Neuronal stem cell (in vitro differentiated cells): ENCODE measurements around the gene NKX2-1.

Experiments
- DNase-seq: peaks from one replicate; pipeline ENCODE4 v3.0.0-alpha.2; 2013; ENCODE audit warnings: low spot score
- H2AFZ ChIP-seq: one replicate; pipeline ENCODE4 v1.6.1; 2013; ENCODE audit warnings: mild to moderate bottlenecking, low read length, inconsistent platforms
- H2AK5ac ChIP-seq: 2 replicates; pipeline ENCODE4 v1.6.1; 2013; ENCODE audit warnings: low read depth, mild to moderate bottlenecking, inconsistent platforms, low read length, moderate library complexity, mixed read lengths
- H2BK120ac ChIP-seq: 2 replicates; pipeline ENCODE4 v1.6.1; 2013; ENCODE audit warnings: low read depth, mild to moderate bottlenecking, inconsistent platforms, low read length, moderate library complexity, mixed read lengths
- H2BK12ac ChIP-seq: one replicate; pipeline ENCODE4 v1.6.1; 2013; ENCODE audit warnings: low read length, inconsistent platforms
- H2BK15ac ChIP-seq: 2 replicates; pipeline ENCODE4 v1.6.1; 2013; ENCODE audit warnings: mild to moderate bottlenecking, low read length, inconsistent platforms, mixed read lengths
- H2BK5ac ChIP-seq: one replicate; pipeline ENCODE4 v1.6.1; 2013; ENCODE audit warnings: inconsistent platforms, mild to moderate bottlenecking, low read length, moderate library complexity
- H3K14ac ChIP-seq: one replicate; pipeline ENCODE4 v1.6.1; 2013; ENCODE audit warnings: low read length, inconsistent platforms
- H3K18ac ChIP-seq: 2 replicates; pipeline ENCODE4 v1.6.1; 2013; ENCODE audit warnings: low read length, inconsistent platforms
- H3K23ac ChIP-seq: 2 replicates; pipeline ENCODE4 v1.6.1; 2013; ENCODE audit warnings: low read depth, mild to moderate bottlenecking, mixed read lengths, low read length, inconsistent platforms; ENCODE audit not compliant: poor library complexity
- H3K27ac ChIP-seq: replicated peaks from 3 replicates; pipeline ENCODE4 v1.5.1; 2013; ENCODE audit warnings: low read length, inconsistent platforms
- H3K27me3 ChIP-seq, 3 experiments: 2 replicates each; pipeline ENCODE4 v1.6.1; 2013; ENCODE audit warnings: low read length in 3 of 3, mild to moderate bottlenecking in 2 of 3, inconsistent platforms in 1 of 3, low read depth in 1 of 3, mixed read lengths in 1 of 3, moderate library complexity in 1 of 3; ENCODE audit not compliant: control insufficient read depth in 3 of 3, insufficient read depth in 3 of 3
- H3K36me3 ChIP-seq, 2 donors: replicated peaks in 1 of 2; 2 replicates each; pipeline ENCODE4 v1.6.1; 2013; ENCODE audit warnings: low read length in 2 of 2; ENCODE audit not compliant: control insufficient read depth in 2 of 2, insufficient read depth in 2 of 2
- H3K4ac ChIP-seq: 2 replicates; pipeline ENCODE4 v1.6.1; 2013; ENCODE audit warnings: inconsistent platforms, mild to moderate bottlenecking, low read length, moderate library complexity
- H3K4me1 ChIP-seq, 2 donors: 1 replicate in 1 of 2; 2 replicates in 1 of 2; pipeline ENCODE4 v1.6.1; 2013; ENCODE audit warnings: low read length in 2 of 2, low read depth in 1 of 2; ENCODE audit not compliant: control insufficient read depth in 2 of 2, insufficient read depth in 1 of 2
- H3K4me2 ChIP-seq: one replicate; pipeline ENCODE4 v1.6.1; 2013; ENCODE audit warnings: mild to moderate bottlenecking, low read length, inconsistent platforms; ENCODE audit not compliant: insufficient read depth, poor library complexity, severe bottlenecking
- H3K4me3 ChIP-seq, 2 donors: 2 replicates each; pipeline ENCODE4 v1.5.1; 2013; ENCODE audit warnings: low read length in 2 of 2, mild to moderate bottlenecking in 2 of 2, inconsistent platforms in 1 of 2, moderate library complexity in 1 of 2
- H3K79me1 ChIP-seq: one replicate; pipeline ENCODE4 v1.6.1; 2013; ENCODE audit warnings: low read depth, mild to moderate bottlenecking, inconsistent platforms, low read length, moderate library complexity
- H3K9ac ChIP-seq: one replicate; pipeline ENCODE4 v1.6.1; 2013; ENCODE audit warnings: mild to moderate bottlenecking, low read depth, low read length, inconsistent platforms; ENCODE audit not compliant: poor library complexity
- H3K9me3 ChIP-seq, 2 donors: replicated peaks in 1 of 2; 2 replicates each; pipeline versions ENCODE3 to v1.6.1; 2013; ENCODE audit warnings: low read length in 2 of 2, mild to moderate bottlenecking in 2 of 2, inconsistent platforms in 1 of 2, low read depth in 1 of 2, mixed read lengths in 1 of 2, moderate library complexity in 1 of 2; ENCODE audit not compliant: control insufficient read depth in 2 of 2, insufficient read depth in 1 of 2
- H4K8ac ChIP-seq: one replicate; pipeline ENCODE4 v1.6.1; 2013; ENCODE audit warnings: low read depth, mild to moderate bottlenecking, inconsistent platforms, low read length, moderate library complexity
- H4K91ac ChIP-seq: one replicate; pipeline ENCODE4 v1.6.1; 2013; ENCODE audit warnings: low read length, low read depth, mild to moderate bottlenecking, inconsistent platforms; ENCODE audit not compliant: poor library complexity
- WGBS, 2 donors: extraction: QIAGEN DNeasy Blood & Tissue Kit; methylation state at CpG; one replicate each; pipeline ENCODE4 v1.1.7; 2013; ENCODE audit warnings: missing lambda C conversion rate in 2 of 2, mixed read lengths in 1 of 2; ENCODE audit not compliant: insufficient read length in 2 of 2, insufficient replicate concordance in 1 of 2; ENCODE audit errors: extremely low coverage in 2 of 2; 5-methylcytosine and 5-hydroxymethylcytosine counted together

Gene NKX2-1

GRCh38 chr14:36509069-36509917, 10.7 kb downstream of the NKX2-1 start:
- Histone ChIP-seq H3K27ac (no peak overlapping the region), H3K4me3 (no peak overlapping the region), H2BK120ac (no peak overlapping the region), H3K9me3 (peaks cover 0 to 9% of the 10 kb centered on the region in 2 donors), H2BK15ac (no peak overlapping the region), H2BK12ac (no peak overlapping the region), H3K36me3 (no peaks in the 10 kb centered on the region), H3K4me1 (peaks cover 0 to 9% of the 10 kb centered on the region in 2 donors), H3K18ac (no peak overlapping the region), H4K8ac (no peak overlapping the region), H3K79me1 (no peaks in the 10 kb centered on the region), H3K4ac (no peak overlapping the region), H3K4me2 (no peak overlapping the region), H2AK5ac (no peak overlapping the region), H2AFZ (no peak overlapping the region), H3K9ac (no peak overlapping the region), H3K27me3 (peaks cover 48 to 98% (median 92%) of the 10 kb centered on the region in 3 experiments), H2BK5ac (no peak overlapping the region), H3K14ac (no peak overlapping the region), H3K23ac (no peak overlapping the region), H4K91ac (no peak overlapping the region)
- no peak for DNase-seq
- WGBS, 2 donors: no CpG with 5 or more reads among the region's 14 CpGs

GRCh38 chr14:36508418-36509068, 11.5 kb downstream of the NKX2-1 start:
- H3K18ac ChIP-seq: no peak overlapping the region
- no peak overlapping the region for H3K4me2 ChIP-seq
- H3K4me1 ChIP-seq: peaks cover 0 to 6% of the 10 kb centered on the region in 2 donors
- no peak overlapping the region for H2AK5ac ChIP-seq
- H3K4ac ChIP-seq: no peak overlapping the region
- no peaks in the 10 kb centered on the region for H3K36me3 ChIP-seq
- no peak overlapping the region for H3K23ac ChIP-seq
- no peak overlapping the region for H2AFZ ChIP-seq
- no peak overlapping the region for H3K27ac ChIP-seq
- H2BK15ac ChIP-seq: no peak overlapping the region
- no peaks in the 10 kb centered on the region for H3K79me1 ChIP-seq
- no peak overlapping the region for H4K8ac ChIP-seq
- peaks cover 0 to 9% of the 10 kb centered on the region in 2 donors for H3K9me3 ChIP-seq
- no peak overlapping the region for H2BK5ac ChIP-seq
- no CpG with 5 or more reads among the region's 32 CpGs for WGBS, 2 donors
- no peak overlapping the region for H4K91ac ChIP-seq
- no peak overlapping the region for H3K9ac ChIP-seq
- H3K14ac ChIP-seq: no peak overlapping the region
- DNase-seq: no peak
- H3K27me3 ChIP-seq: peaks cover 44 to 98% (median 92%) of the 10 kb centered on the region in 3 experiments
- H2BK120ac ChIP-seq: no peak overlapping the region
- no peak overlapping the region for H3K4me3 ChIP-seq
- H2BK12ac ChIP-seq: no peak overlapping the region

GRCh38 chr14:36507847-36508417, 12.1 kb downstream of the NKX2-1 start:
- Histone ChIP-seq H2BK12ac (no peak overlapping the region), H3K4me2 (no peak overlapping the region), H2BK120ac (no peak overlapping the region), H2BK15ac (no peak overlapping the region), H4K8ac (no peak overlapping the region), H3K4ac (no peak overlapping the region), H3K23ac (no peak overlapping the region), H2BK5ac (no peak overlapping the region), H3K9me3 (peaks cover 0 to 9% of the 10 kb centered on the region in 2 donors), H3K9ac (no peak overlapping the region), H3K4me1 (peaks cover 0 to 5% of the 10 kb centered on the region in 2 donors), H2AFZ (no peak overlapping the region), H3K14ac (no peak overlapping the region), H3K18ac (no peak overlapping the region), H3K79me1 (no peaks in the 10 kb centered on the region), H3K27ac (no peak overlapping the region), H3K36me3 (no peaks in the 10 kb centered on the region), H3K27me3 (peaks cover 41 to 98% (median 92%) of the 10 kb centered on the region in 3 experiments), H2AK5ac (no peak overlapping the region), H4K91ac (no peak overlapping the region), H3K4me3 (no peak overlapping the region)
- no CpG with 5 or more reads among the region's 28 CpGs for WGBS, 2 donors
- DNase-seq: no peak
